SK-N-SH treated with all-trans-retinoic acid at 6 μM for 48 hours (cell line): ENCODE data around the gene ATP5F1A.

Experiments used
- ARNTL ChIP-seq: fragments of 450-650 bp; formaldehyde crosslinking; IDR thresholded peaks from 2 replicates; pipeline ENCODE4 v1.5.0; 2020; ENCODE audit warnings: low read depth, mild to moderate bottlenecking, moderate library complexity, borderline replicate concordance
- GLIS3 ChIP-seq: fragments of 250-450 bp; sonication (Bioruptor Pico); IDR thresholded peaks from 2 replicates; pipeline ENCODE4 v1.5.0; 2020; ENCODE audit warnings: mild to moderate bottlenecking, moderate library complexity
- PPARA ChIP-seq: fragments of 250-450 bp; sonication (Bioruptor Pico); IDR thresholded peaks from 2 replicates; pipeline ENCODE4 v1.5.0; 2020; ENCODE audit warnings: mild to moderate bottlenecking, borderline replicate concordance
- TCF4 ChIP-seq: fragments of 250-450 bp; sonication (Bioruptor Pico); IDR thresholded peaks from 2 replicates; pipeline ENCODE4 v1.8.0; 2021; ENCODE audit warnings: mild to moderate bottlenecking, moderate library complexity, borderline replicate concordance
- ZC3H10 ChIP-seq: fragments of 250-450 bp; sonication (Bioruptor Pico); IDR thresholded peaks from 2 replicates; pipeline ENCODE4 v1.5.1; 2021; ENCODE audit warnings: mild to moderate bottlenecking, moderate library complexity
- ZFP3 ChIP-seq: fragments of 250-450 bp; sonication (Bioruptor Pico); IDR thresholded peaks from 2 replicates; pipeline ENCODE4 v1.5.0; 2020; ENCODE audit warnings: mild to moderate bottlenecking, moderate library complexity
- TF ChIP-seq, protein P1 (sequence below): fragments of 250-450 bp; sonication (Bioruptor Pico); IDR thresholded peaks from 2 replicates; pipeline ENCODE4 v1.5.1; 2020; ENCODE audit warnings: low read depth, mild to moderate bottlenecking, moderate library complexity
- TF ChIP-seq, protein P2 (sequence below): fragments of 250-450 bp; sonication (Bioruptor Pico); IDR thresholded peaks from 2 replicates; pipeline ENCODE4 v1.5.1; 2021; ENCODE audit warnings: mild to moderate bottlenecking, moderate library complexity
- TF ChIP-seq, protein P3 (sequence below): fragments of 250-450 bp; sonication (Bioruptor Pico); IDR thresholded peaks from 2 replicates; pipeline ENCODE4 v1.8.0; 2020; ENCODE audit warnings: mild to moderate bottlenecking, moderate library complexity, borderline replicate concordance

DNA sequence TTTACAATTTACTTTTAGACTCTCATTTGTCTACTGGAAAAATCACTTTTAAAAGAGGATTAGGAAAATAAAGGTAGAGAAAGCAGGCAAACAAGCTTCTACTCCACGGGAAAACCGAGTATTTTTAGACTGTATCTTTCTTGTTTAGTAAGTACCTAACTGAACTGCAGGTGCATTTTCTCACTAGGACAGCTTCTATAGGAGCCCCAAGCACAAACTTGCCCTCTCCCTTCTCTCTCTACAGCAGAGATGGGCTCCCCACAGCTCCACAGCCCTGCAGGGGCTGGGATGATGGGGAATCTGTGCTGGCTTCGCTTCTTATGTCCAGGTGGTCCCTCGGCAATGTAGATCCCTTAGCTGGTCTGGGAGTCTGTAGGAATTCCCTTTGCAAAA is 42.3 kb downstream of the ATP5F1A start:
- TF ChIP-seq, protein P1, sequence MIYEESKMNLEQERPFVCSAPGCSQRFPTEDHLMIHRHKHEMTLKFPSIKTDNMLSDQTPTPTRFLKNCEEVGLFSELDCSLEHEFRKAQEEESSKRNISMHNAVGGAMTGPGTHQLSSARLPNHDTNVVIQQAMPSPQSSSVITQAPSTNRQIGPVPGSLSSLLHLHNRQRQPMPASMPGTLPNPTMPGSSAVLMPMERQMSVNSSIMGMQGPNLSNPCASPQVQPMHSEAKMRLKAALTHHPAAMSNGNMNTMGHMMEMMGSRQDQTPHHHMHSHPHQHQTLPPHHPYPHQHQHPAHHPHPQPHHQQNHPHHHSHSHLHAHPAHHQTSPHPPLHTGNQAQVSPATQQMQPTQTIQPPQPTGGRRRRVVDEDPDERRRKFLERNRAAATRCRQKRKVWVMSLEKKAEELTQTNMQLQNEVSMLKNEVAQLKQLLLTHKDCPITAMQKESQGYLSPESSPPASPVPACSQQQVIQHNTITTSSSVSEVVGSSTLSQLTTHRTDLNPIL (CRISPR knock-in tag), result no peak
- TF ChIP-seq ZFP3 (CRISPR knock-in tag), result no peak
- no peak for TF ChIP-seq ARNTL (CRISPR knock-in tag)
- TF ChIP-seq ZC3H10, result no peak
- no peak for TF ChIP-seq GLIS3 (CRISPR knock-in tag)
- TF ChIP-seq PPARA (CRISPR knock-in tag), result no peak
- TF ChIP-seq, protein P2, sequence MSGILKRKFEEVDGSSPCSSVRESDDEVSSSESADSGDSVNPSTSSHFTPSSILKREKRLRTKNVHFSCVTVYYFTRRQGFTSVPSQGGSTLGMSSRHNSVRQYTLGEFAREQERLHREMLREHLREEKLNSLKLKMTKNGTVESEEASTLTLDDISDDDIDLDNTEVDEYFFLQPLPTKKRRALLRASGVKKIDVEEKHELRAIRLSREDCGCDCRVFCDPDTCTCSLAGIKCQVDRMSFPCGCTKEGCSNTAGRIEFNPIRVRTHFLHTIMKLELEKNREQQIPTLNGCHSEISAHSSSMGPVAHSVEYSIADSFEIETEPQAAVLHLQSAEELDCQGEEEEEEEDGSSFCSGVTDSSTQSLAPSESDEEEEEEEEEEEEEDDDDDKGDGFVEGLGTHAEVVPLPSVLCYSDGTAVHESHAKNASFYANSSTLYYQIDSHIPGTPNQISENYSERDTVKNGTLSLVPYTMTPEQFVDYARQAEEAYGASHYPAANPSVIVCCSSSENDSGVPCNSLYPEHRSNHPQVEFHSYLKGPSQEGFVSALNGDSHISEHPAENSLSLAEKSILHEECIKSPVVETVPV (CRISPR knock-in tag), result no peak
- no peak for TF ChIP-seq TCF4 (CRISPR knock-in tag)
- TF ChIP-seq, protein P3, sequence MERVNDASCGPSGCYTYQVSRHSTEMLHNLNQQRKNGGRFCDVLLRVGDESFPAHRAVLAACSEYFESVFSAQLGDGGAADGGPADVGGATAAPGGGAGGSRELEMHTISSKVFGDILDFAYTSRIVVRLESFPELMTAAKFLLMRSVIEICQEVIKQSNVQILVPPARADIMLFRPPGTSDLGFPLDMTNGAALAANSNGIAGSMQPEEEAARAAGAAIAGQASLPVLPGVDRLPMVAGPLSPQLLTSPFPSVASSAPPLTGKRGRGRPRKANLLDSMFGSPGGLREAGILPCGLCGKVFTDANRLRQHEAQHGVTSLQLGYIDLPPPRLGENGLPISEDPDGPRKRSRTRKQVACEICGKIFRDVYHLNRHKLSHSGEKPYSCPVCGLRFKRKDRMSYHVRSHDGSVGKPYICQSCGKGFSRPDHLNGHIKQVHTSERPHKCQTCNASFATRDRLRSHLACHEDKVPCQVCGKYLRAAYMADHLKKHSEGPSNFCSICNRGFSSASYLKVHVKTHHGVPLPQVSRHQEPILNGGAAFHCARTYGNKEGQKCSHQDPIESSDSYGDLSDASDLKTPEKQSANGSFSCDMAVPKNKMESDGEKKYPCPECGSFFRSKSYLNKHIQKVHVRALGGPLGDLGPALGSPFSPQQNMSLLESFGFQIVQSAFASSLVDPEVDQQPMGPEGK, result no peak
